GM12873 (cell line): ENCODE data around the gene PLIN4.

ENCODE experiments used
- TF ChIP-seq, protein P1 (sequence below): IDR thresholded peaks from 2 replicates; pipeline ENCODE4 v1.5.1; 2012; ENCODE audit warnings: low read depth, mild to moderate bottlenecking, moderate library complexity, low read length, control low read depth; ENCODE audit not compliant: insufficient read depth; ENCODE audit errors: missing control alignments

The PLIN4 gene

DNA sequence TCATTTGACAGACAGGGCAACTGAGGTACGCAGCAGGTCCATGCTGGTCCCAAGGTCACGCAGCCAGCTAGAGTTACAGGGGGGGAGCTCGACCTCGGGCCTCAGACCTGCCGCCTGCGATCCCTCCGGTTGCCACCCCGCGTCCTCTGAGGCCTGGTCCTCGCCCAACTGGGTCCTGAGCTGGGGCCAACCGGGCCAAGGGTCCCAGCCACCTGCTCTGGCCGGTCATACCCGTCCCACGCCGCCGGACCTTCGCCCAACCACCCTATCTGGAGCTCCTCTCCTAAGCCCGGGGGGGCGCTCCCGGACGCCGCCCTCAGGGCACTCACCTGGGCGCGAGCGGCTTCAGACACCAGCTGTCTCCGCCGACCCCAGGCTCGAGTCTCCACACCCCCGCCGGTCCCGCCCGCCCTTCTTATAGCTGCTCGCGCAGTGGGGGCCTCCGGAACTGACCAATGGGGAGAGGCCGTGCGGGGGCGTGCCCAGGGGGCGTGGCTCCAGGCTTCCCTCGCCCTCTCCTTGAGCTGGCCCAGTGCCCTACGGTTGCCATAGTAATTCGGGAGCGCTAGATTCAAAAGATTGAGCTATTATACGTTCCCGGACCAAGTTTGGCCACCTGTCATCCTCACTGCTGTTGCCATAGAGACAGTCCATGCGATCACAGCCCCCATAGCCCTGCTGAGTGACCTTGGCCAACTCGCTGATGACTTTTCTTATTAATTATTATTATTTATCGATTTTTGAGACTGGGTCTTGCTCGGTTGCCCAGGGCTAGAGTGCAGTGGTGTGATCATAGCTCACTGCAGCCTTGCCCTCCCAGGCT is 16.8 kb upstream of the PLIN4 start, which contains the start of gene PLIN5:
TSS of gene PLIN5 (minus strand) at position 389 of the 823 bp plus-strand sequence. CDS start 1,150 bp downstream, outside the sequence.
- TF ChIP-seq, protein P1, sequence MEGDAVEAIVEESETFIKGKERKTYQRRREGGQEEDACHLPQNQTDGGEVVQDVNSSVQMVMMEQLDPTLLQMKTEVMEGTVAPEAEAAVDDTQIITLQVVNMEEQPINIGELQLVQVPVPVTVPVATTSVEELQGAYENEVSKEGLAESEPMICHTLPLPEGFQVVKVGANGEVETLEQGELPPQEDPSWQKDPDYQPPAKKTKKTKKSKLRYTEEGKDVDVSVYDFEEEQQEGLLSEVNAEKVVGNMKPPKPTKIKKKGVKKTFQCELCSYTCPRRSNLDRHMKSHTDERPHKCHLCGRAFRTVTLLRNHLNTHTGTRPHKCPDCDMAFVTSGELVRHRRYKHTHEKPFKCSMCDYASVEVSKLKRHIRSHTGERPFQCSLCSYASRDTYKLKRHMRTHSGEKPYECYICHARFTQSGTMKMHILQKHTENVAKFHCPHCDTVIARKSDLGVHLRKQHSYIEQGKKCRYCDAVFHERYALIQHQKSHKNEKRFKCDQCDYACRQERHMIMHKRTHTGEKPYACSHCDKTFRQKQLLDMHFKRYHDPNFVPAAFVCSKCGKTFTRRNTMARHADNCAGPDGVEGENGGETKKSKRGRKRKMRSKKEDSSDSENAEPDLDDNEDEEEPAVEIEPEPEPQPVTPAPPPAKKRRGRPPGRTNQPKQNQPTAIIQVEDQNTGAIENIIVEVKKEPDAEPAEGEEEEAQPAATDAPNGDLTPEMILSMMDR: no peak

DNA sequence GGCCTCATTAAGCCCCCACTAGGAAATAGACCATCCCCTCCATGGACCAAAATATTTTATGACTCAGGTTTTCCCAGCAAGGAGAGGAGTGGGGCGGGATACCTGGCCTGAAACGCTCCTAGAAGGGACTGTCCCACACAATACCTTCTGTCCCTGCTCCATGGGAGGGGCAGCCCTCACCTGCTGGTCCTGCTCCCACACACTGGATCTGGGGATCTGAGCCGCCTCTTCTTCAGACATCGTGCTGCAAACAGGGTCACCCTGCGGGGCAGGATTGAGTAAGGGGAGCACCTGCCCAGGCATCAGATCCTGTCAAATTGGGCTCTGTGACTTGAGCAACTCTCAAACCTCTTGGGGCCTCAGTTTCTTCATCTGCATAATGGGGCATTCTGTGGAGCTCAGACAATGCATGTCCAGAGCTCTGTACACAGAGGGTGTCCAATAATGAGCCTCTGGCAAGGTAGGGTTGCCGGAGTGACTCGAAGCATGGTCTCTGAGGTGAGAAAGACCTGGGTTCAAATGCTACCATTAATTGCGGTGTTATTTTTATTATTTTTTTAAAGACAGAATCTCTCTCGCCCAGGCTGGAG is 15.6 kb upstream of the PLIN4 start:
- TF ChIP-seq, protein P1: no peak

DNA sequence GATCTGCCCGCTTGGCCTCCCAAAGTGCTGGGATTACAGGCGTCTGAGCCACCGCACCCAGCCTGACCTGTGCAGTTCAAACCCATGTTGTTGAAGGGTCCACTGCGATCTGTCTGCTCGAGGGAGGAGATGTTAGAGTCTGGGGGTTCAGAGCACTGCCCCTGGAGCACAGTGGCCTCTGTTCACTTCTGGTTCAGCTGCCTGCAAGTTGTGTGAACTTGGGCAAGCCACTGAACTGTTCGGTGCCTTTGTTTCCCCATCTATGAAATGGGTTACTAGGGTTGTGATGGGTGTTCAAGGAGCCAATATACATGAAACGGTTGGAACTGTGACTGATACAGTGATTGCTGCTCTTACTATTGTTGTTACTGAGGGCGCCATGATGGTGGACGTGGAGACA is 15.0 kb upstream of the PLIN4 start:
- TF ChIP-seq, protein P1: no peak

DNA sequence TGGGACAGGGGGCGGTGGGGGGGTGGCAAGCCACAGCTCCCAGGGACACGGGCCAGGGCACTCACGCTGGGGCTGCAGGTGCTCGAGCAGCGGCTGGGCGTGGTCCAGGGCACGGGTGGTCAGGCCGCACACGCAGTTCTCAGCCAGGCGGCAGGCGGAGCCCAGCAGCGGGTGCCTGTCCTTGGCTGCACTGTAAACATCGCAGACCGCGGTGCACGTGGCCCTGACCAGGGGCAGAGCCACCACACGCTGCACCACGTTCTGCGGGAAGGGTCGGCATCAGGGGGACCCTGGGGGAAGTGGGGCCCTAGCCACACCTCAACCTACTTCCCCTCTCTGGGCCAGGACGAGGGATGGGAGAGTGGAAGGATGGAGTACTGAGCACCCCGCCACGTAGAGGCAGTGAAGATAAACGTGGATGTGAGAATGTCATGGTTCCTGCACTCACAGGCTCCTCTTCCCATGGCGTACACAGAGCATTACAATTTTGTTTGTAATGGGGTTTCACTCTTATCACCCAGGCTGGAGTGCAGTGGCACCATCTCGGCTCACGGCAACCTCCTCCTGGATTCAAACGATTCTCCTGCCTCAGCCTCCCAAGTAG is 13.4 kb upstream of the PLIN4 start:
- TF ChIP-seq, protein P1: no peak

DNA sequence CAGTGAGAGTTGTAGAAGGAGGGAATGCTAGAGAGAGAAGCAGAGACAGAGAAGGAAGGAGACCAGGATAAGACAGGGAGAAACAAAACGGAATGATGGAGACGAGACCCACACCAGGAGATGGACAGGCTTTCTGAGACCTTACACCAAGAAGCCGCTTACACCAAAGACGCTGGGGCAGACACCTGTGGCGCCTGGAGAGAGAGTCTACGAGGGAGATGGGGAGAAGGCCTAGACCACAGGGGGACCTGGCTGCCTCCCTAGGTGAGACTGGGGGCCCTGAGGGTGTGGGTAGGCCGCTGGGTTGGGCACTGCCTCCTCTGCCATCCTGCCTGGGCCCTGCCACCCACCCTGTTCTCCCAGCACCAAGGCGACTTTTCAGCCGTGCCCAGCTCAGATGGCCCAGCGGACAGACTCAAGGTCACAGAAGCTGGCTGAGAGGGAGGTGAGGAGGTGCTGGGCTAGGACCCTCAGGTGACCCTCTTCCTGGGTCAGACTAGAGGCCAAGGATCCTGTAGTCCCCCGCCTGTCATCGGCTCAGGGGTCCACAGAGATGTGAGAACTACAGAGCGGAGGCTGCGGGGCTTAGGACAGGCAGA is 11.7 kb upstream of the PLIN4 start:
- TF ChIP-seq, protein P1: no peak

DNA sequence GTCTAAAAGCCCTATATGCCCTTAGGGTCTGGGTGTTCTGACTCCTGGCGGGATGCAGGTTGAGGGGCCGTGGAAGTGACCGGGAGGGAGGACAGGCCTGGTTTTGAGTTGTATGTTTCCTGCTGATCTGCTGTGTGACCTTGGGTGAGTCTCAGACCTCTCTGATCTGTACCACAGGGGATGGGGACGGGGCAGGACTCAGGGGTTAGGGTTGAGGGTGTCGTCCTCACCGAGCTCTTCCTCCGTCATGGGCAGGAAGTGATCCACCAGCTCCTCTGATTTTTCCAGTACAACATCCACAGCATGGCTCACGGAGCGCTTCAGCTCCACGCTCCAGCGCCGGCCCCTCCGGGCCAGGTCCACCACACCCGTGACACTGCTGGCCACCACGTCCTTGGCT is 10.6 kb upstream of the PLIN4 start:
- TF ChIP-seq, protein P1: no peak

DNA sequence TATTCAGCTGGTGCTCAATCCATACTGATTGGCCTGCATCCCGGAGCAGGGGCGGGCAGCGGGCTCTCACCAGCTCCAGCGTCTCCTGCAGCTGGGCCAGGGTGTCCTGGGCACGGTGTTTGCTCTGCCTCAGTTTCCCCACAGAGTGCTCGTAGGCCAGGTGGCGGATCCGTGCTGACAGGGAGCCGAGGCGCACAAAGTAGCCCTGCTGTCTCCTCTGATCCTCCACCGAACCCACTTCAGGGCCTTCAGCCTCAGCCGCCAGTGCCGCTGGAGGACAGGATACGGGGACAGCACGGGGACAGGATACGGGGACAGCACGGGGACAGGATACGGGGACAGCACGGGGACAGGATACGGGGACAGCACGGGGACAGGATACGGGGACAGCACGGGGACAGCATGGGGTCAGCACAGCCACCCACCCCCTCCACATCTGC is 7.3 kb upstream of the PLIN4 start:
- TF ChIP-seq, protein P1: no peak
